NCI-H2227 treated with DMSO at 0.1 percent for 48 hours (cell line): ENCODE results near the gene POP7.
A peak's percentile ranks its signal among the peaks of the same experiment; 100 is the strongest.
"Not testable (repeated sequence)": the region's sequence is repeated elsewhere in the genome, so short reads cannot be mapped to it uniquely, and the experiment has no call there.

Experiments
- DNase-seq: peaks from one replicate; lab custom pipeline; 2025; lab: John Stamatoyannopoulos, UW

The POP7 gene

GRCh38 chr7:100692578-100692961 lies 13.4 kb upstream of the POP7 start:
- no peak for DNase-seq

DNA sequence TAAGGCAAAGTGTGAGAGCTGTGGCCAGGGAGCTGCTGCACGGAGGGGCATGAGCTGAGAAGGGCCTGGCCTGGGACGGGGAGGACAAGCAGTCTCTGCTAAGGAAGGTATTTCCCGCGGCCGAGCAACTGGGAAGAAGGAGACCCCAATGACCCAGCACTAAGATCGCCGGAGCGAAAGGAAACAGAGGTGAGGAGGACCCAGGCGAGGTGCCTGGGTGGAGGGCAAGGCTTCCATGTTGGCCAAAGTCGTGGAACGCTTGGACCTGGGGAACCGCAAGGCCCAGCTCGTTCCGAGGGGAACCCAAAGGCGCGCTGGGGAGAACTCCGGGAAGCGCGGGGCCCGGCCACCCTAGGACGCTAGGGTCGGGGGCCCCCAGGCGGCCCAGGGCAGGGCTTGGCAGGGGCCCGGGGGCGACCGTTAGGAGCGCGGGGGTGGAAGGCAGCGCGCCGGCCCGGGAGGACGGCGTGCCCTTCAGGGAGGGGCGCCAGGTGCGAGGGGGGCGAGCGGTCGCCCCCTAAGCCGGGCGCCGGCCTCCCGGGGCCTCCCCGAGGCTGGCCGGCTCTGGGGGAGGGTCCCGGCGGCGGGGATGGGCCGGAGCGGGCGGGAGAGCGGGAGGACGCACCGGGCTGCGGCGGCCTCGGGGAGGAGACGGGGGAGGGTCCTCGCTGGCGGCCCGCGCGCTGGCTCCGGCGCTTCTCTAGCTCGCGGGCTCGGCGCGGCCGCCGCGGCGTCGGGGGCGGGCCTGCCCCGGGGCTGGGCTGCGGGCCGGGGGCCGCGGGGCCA lies 12.4 kb upstream of the POP7 start:
- no peak for DNase-seq

- DNase-seq = peak; percentile 83
Observed at GRCh38 chr7:100694098-100694745, 11.7 kb upstream of the POP7 start, which contains the start of gene GIGYF1. Gene GIGYF1 (minus strand): TSS chr7:100694250. CDS start chr7:100688238, 6,012 bp downstream.

- DNase-seq = no peak
Observed at GRCh38 chr7:100696123-100696521, 9.8 kb upstream of the POP7 start.

GRCh38 chr7:100699018-100699417 lies 6.9 kb upstream of the POP7 start:
- no peak for DNase-seq

- not testable (repeated sequence) for DNase-seq
Observed at GRCh38 chr7:100701089-100701488, 4.8 kb upstream of the POP7 start.

GRCh38 chr7:100705320-100705752 lies 585 bp upstream of the POP7 start:
- DNase-seq = peak; percentile 70

DNA sequence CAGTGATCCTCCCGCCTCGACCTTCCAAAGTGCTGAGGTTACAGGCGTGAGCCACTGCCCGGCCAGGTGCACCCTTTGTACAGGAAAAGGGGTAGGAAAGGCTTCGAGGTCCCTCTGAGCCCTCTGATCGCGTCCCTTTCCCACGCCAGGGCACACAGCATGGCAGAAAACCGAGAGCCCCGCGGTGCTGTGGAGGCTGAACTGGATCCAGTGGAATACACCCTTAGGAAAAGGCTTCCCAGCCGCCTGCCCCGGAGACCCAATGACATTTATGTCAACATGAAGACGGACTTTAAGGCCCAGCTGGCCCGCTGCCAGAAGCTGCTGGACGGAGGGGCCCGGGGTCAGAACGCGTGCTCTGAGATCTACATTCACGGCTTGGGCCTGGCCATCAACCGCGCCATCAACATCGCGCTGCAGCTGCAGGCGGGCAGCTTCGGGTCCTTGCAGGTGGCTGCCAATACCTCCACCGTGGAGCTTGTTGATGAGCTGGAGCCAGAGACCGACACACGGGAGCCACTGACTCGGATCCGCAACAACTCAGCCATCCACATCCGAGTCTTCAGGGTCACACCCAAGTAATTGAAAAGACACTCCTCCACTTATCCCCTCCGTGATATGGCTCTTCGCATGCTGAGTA lies 871 bp downstream of the POP7 start:
- DNase-seq = no peak

DNA sequence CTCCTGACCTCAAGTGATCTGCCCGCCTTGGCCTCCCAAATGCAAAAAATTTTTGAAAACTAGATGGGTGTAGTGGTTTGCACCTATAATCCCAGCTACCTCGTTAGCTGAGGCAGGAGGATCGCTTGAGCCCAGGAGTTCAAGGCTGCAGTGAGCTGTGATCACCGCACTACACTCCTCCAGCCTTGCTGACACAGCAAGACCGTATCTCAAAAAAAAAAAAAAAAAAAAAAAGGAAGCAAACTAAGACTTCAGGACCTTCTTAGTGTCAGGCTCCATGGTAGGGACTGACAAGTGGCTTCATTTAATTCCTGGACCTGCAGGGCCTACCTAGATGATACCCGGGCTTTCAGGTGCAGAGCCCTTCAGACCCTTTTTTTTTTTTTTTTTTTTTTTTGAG lies 2.5 kb downstream of the POP7 start:
- no peak for DNase-seq

DNA sequence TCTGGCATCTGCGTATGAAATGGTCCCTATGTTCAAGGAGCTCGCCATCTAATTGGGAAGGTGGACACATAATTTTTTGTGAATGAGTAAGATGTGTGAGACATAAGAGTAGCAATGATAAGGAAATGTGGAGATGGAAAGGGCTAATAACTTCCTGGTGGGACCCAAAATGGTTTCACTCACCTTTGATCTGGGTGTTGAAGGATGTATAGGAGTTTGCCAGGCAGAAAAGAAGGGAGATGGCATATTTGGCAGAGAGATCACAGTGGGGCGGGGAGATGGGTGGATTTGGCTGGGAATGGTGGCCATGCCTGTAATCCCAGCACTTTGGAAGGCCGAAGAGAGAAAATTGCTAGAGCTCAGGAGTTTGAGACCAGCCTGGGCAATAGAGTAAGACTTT lies 4.5 kb downstream of the POP7 start:
- no peak for DNase-seq

DNA sequence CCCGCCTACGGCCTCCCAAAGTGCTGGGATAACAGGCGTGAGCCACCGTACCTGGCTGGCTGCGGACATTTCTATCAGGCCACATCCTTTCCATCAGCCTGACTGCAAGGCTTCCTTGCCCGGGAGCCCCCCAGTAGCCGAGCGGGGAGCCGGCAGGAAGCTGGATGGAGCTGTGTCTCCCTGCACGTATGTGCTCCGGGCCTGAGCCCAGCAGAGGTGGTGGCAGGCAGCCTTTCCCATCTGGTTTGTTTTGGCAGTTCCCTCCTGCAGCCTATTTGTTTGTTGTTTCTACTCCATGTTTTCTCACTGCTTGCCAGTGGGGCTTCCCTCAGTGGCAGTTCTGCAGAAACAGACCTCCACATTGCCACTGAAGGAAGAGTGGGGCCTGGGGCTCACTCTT lies 5.4 kb downstream of the POP7 start:
- DNase-seq = no peak

DNA sequence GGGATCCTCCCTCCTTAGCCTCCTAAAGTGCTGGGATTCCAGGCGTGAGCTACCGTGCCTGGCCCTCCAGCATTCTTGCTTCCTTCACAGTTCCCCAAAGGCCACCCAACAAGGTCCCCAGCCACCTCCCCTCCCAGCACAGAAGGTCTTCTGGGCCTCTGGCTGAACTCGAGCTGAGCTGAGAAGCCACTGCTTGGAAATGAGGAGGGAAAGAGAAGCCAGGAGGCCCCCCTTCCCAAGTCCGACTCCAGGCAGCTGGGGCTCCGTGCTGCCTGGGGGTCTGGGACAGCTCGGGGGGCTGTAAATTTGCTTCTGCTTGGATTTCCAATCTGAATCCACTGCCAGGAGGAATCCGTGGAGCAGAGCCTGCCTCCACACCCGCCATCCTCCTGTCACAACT lies 8.8 kb downstream of the POP7 start:
- DNase-seq = no peak

GRCh38 chr7:100717073-100717472 lies 11.2 kb downstream of the POP7 start:
- DNase-seq = not testable (repeated sequence)

DNA sequence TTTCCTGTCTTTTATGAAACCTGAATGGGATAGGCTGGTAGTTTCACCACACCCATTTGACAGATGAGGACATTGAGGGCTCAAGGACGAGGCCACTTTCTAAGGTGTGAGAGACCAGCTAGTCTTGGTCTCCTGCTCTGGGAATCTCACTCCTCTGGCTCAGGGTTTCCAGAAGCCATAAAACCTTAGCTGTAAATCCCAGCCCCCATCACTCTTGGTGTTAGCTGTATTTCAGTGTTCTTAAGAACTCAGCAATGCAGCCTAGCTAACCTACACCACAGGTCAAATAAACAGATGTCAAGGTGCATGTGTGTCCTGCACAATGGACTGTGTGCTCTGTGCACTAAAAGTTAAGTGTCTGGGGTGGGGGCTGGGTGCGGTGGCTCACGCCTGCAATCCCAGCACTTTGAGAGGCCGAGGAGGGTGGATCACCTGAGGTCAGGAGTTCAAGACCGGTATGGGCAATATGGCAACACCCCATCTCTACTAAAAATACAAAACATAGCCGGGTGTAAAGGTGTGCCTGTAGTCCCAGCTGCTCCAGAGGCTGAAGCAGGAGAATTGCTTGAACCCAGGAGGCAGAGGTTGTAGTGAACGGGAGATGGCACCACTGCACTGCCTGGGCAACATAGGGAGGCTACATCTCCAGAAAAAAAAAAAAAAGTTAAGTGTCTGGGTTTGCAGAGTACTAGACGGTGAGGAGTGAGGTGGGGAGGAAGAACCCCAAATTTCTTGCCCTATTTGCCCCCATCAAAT lies 13.8 kb downstream of the POP7 start:
- DNase-seq = no peak

DNA sequence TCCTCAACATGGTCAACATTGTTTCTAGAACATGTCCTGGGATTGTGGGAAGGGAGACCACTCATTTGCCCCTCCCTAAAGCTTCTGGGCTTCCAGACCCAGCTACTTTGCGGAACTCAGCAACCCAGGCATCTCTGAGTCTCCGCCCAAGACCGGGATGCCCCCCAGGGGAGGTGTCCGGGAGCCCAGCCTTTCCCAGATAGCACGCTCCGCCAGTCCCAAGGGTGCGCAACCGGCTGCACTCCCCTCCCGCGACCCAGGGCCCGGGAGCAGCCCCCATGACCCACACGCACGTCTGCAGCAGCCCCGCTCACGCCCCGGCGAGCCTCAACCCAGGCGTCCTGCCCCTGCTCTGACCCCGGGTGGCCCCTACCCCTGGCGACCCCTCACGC lies 14.4 kb downstream of the POP7 start, which contains the start of gene EPO:
TSS of gene EPO (plus strand) at position 190 of the 392 bp plus-strand sequence. CDS start 513 bp downstream, outside the sequence.
- no peak for DNase-seq

DNA sequence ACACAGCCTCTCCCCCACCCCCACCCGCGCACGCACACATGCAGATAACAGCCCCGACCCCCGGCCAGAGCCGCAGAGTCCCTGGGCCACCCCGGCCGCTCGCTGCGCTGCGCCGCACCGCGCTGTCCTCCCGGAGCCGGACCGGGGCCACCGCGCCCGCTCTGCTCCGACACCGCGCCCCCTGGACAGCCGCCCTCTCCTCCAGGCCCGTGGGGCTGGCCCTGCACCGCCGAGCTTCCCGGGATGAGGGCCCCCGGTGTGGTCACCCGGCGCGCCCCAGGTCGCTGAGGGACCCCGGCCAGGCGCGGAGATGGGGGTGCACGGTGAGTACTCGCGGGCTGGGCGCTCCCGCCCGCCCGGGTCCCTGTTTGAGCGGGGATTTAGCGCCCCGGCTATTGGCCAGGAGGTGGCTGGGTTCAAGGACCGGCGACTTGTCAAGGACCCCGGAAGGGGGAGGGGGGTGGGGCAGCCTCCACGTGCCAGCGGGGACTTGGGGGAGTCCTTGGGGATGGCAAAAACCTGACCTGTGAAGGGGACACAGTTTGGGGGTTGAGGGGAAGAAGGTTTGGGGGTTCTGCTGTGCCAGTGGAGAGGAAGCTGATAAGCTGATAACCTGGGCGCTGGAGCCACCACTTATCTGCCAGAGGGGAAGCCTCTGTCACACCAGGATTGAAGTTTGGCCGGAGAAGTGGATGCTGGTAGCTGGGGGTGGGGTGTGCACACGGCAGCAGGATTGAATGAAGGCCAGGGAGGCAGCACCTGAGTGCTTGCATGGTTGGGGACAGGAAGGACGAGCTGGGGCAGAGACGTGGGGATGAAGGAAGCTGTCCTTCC lies 15.0 kb downstream of the POP7 start:
- no peak for DNase-seq

- DNase-seq = no peak
Observed at GRCh38 chr7:100721505-100721812, 15.5 kb downstream of the POP7 start.

DNA sequence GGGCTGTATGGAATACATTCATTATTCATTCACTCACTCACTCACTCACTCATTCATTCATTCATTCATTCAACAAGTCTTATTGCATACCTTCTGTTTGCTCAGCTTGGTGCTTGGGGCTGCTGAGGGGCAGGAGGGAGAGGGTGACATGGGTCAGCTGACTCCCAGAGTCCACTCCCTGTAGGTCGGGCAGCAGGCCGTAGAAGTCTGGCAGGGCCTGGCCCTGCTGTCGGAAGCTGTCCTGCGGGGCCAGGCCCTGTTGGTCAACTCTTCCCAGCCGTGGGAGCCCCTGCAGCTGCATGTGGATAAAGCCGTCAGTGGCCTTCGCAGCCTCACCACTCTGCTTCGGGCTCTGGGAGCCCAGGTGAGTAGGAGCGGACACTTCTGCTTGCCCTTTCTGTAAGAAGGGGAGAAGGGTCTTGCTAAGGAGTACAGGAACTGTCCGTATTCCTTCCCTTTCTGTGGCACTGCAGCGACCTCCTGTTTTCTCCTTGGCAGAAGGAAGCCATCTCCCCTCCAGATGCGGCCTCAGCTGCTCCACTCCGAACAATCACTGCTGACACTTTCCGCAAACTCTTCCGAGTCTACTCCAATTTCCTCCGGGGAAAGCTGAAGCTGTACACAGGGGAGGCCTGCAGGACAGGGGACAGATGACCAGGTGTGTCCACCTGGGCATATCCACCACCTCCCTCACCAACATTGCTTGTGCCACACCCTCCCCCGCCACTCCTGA lies 16.7 kb downstream of the POP7 start:
- DNase-seq = no peak

- DNase-seq = no peak
Observed at GRCh38 chr7:100723732-100724275, 17.9 kb downstream of the POP7 start.

GRCh38 chr7:100724364-100724763 lies 18.4 kb downstream of the POP7 start:
- DNase-seq = not testable (repeated sequence)
